Gastrocnemius medialis (tissue), 4 donors: ENCODE data around the gene EIF2B2. TPM values are rescaled to one million over a fixed set of nuclear protein-coding genes. Genes with fewer than 3 reads are reported as not detected.
A peak's percentile ranks its signal among the peaks of the same experiment; 100 is the strongest.

Source experiments
- ATAC-seq, 2 donors: fragments of 150-250 bp; one replicate each; pipeline ENCODE4 v1.9.1; 2016
- DNase-seq, 2 donors: peaks; one replicate each; pipeline ENCODE4 v3.0.0-alpha.2; 2019
- H3K27ac ChIP-seq, 4 donors: fragments of 200-600 bp; sonication (generic); 1 replicate in 1 of 4; 2 replicates in 3 of 4; pipeline ENCODE4 v1.5.1; 2016 to 2018; ENCODE audit warnings: mild to moderate bottlenecking in 2 of 4, moderate library complexity in 1 of 4
- H3K27me3 ChIP-seq, 3 donors: fragments of 200-600 bp; sonication (generic) in 2 of 3; 1 replicate in 1 of 3; 2 replicates in 2 of 3; pipeline versions ENCODE4 v1.5.1 to v1.6.0; 2016 to 2019; ENCODE audit warnings: mild to moderate bottlenecking in 1 of 3, moderate library complexity in 1 of 3
- H3K36me3 ChIP-seq, 2 donors: fragments of 200-600 bp; sonication (generic) in 1 of 2; one replicate each; pipeline ENCODE4 v1.5.1; 2017 to 2018
- H3K4me1 ChIP-seq, 2 donors: fragments of 200-600 bp; sonication (generic) in 1 of 2; one replicate each; pipeline ENCODE4 v1.5.1; 2016 to 2017; ENCODE audit warnings: mild to moderate bottlenecking in 2 of 2
- H3K4me3 ChIP-seq, 4 donors: fragments of 200-600 bp; sonication (generic) in 3 of 4; 1 replicate in 1 of 4; 2 replicates in 3 of 4; pipeline ENCODE4 v1.5.1; 2016 to 2019; ENCODE audit warnings: mild to moderate bottlenecking in 2 of 4
- H3K9me3 ChIP-seq, 3 donors: fragments of 200-600 bp; sonication (generic) in 2 of 3; 1 replicate in 1 of 3; 2 replicates in 2 of 3; pipeline ENCODE4 v1.5.1; 2016 to 2019
- CTCF ChIP-seq, 5 experiments: fragments of 450-650 bp in 3 of 5; fragments of 200-600 bp in 2 of 5; sonication (generic) in 2 of 5; IDR thresholded peaks in 4 of 5; conservative IDR thresholded peaks in 1 of 5; 1 replicate in 4 of 5; 2 replicates in 1 of 5; pipeline ENCODE4 v1.5.1; 2016 to 2019; ENCODE audit warnings: antibody characterized with exemption in 5 of 5, mild to moderate bottlenecking in 3 of 5, moderate library complexity in 3 of 5
- POLR2A ChIP-seq, 2 donors: fragments of 450-650 bp; IDR thresholded peaks; one replicate each; pipeline ENCODE4 v1.6.1; 2017; ENCODE audit warnings: antibody characterized with exemption in 2 of 2, mild to moderate bottlenecking in 2 of 2, moderate library complexity in 2 of 2
- in situ Hi-C, 4 donors: fragments of 200-750 bp; cut with MboI; loops; one replicate each; pipeline versions ENCODE4 v1.15.0 to v1.8.0; 2017; ENCODE audit warnings: low sequenced_read_pairs in 4 of 4
- intact Hi-C: fragments of 100-400 bp; cut with DNase I; formaldehyde crosslinking; loops from one replicate; pipeline ENCODE4 v1.15.1; 2023; ENCODE audit warnings: low total_unique reads
- total RNA-seq, 4 donors: library from RNA; depleted of rRNA; stranded (reverse); fragments of >200 nt; gene quantifications; one replicate each; pipeline versions ENCODE4 v1.1.0 to v1.2.3, GENCODE V29; 2016

The EIF2B2 gene
- total RNA-seq, 4 donors from 2014 or later, result 42.7 to 79.0 (median 69.9) TPM

GRCh38 chr14:75050852-75051555 lies 48.3 kb downstream of the EIF2B2 start, which contains the start of gene MLH3:
MLH3 (minus strand) TSS chr14:75051467; CDS start chr14:75049655, 1,812 bp downstream.
- intact Hi-C loops (loop anchor here (2.0 kb wide), 1 partner anchor 14 kb away; the partner anchor contains the start of gene ACYP1), in situ Hi-C loops (no loop called here)
- Histone ChIP-seq H3K36me3 (no peaks in the 10 kb centered on the region), H3K27me3 (no peaks in the 10 kb centered on the region), H3K27ac (peak within 1 kb of the TSS; percentile 81 to 91 (median 88)), H3K9me3 (no peaks in the 10 kb centered on the region), H3K4me3 (peak within 1 kb of the TSS; percentile 45 to 77 (median 60)), H3K4me1 (peaks cover 21 to 36% of the 10 kb centered on the region in 2 donors)
- DNase-seq (peak; percentile 63 to 77), ATAC-seq (peak; percentile 85 to 87)
- peak; percentile 63 to 69 for TF ChIP-seq POLR2A (IDR thresholded peaks at IDR 0.05)
- TF ChIP-seq CTCF (IDR thresholded peaks at IDR 0.05 in 4 of 5, conservative IDR thresholded peaks at IDR 0.05 in 1 of 5), result no peak

- Histone ChIP-seq H3K4me1 (peaks cover 21 to 30% of the 10 kb centered on the region in 2 donors), H3K9me3 (no peaks in the 10 kb centered on the region), H3K4me3 (peak overlapping the region; percentile 45 to 77 (median 60)), H3K36me3 (no peaks in the 10 kb centered on the region), H3K27ac (peak overlapping the region; percentile 81 to 91 (median 88)), H3K27me3 (no peaks in the 10 kb centered on the region)
- TF ChIP-seq POLR2A (IDR thresholded peaks at IDR 0.05) (no peak), CTCF (IDR thresholded peaks at IDR 0.05 in 4 of 5, conservative IDR thresholded peaks at IDR 0.05 in 1 of 5) (no peak)
- no peak for DNase-seq
- intact Hi-C loops (loop anchor here (2.0 kb wide), 1 partner anchor 13 kb away; the partner anchor contains the start of gene ACYP1), in situ Hi-C loops (no loop called here)
- no peak for ATAC-seq
These were observed 48.8 kb downstream of the EIF2B2 start for GRCh38 chr14:75051556-75051899.

GRCh38 chr14:75053396-75054291 lies 50.9 kb downstream of the EIF2B2 start:
- Histone ChIP-seq H3K36me3 (no peaks in the 10 kb centered on the region), H3K9me3 (no peaks in the 10 kb centered on the region), H3K4me3 (no peak overlapping the region), H3K27ac (no peak overlapping the region), H3K27me3 (no peaks in the 10 kb centered on the region), H3K4me1 (peaks cover 18 to 20% of the 10 kb centered on the region in 2 donors)
- TF ChIP-seq CTCF (IDR thresholded peaks at IDR 0.05 in 4 of 5, conservative IDR thresholded peaks at IDR 0.05 in 1 of 5), result no peak
- no peak for TF ChIP-seq POLR2A (IDR thresholded peaks at IDR 0.05)
- DNase-seq (no peak), ATAC-seq (no peak)
- in situ Hi-C loops, result no loop called here
- intact Hi-C loops, result no loop called here

GRCh38 chr14:75054421-75054820 lies 51.7 kb downstream of the EIF2B2 start:
- Histone ChIP-seq H3K4me3 (no peak overlapping the region), H3K36me3 (no peaks in the 10 kb centered on the region), H3K27me3 (no peaks in the 10 kb centered on the region), H3K9me3 (no peaks in the 10 kb centered on the region), H3K27ac (no peak overlapping the region), H3K4me1 (peaks cover 15% of the 10 kb centered on the region in 2 donors)
- intact Hi-C loops, result no loop called here
- no peak for DNase-seq
- no peak for TF ChIP-seq POLR2A (IDR thresholded peaks at IDR 0.05)
- no peak for TF ChIP-seq CTCF (IDR thresholded peaks at IDR 0.05 in 4 of 5, conservative IDR thresholded peaks at IDR 0.05 in 1 of 5)
- in situ Hi-C loops, result no loop called here
- no peak for ATAC-seq
